ENCODE data around the gene TOMM70.

Gene TOMM70

DNA sequence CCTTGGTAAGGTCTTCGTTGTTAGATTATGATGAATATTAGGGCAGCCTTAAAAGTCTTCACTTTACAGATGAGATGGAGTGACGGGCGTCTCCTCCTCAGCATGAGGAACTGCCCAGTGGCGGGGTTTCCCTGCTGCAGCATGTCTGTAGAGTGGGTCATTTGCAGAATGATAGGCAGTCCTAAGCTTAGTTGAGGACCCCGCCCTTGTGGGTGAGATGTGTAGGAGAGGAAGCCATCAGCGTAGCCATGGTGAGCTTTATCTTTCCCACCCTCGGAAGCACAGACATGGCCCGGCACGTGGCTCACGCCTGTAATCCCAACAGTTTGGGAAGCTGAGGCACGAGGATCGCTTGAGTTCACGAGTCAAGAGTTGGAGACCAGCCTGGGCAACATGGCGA lies 65.5 kb downstream of the TOMM70 start:
- Histone ChIP-seq H3K4ac (ENCODE audit: low read depth, low read length) (no peak overlapping the region), H3K9ac (ENCODE audit: low read length) (peak overlapping the region; percentile 80), H3K4me3 (ENCODE audit: low read length) (no peak overlapping the region), H3K79me2 (ENCODE audit: control insufficient read depth, insufficient read depth, low read length) (no peaks in the 10 kb centered on the region), H3K4me1 (ENCODE audit: control insufficient read depth, low read depth, low read length) (peaks cover 2% of the 10 kb centered on the region), H3K23ac (ENCODE audit: low read length) (no peak overlapping the region), H3K56ac (ENCODE audit: low read length) (peak overlapping the region; percentile 88), H2BK15ac (replicated peaks; ENCODE audit: low read depth) (no peak overlapping the region), H3K27ac (ENCODE audit: low read depth, low read length) (no peak overlapping the region), H4K8ac (ENCODE audit: low read depth, low read length) (no peak overlapping the region), H3K27me3 (ENCODE audit: insufficient read depth, low read length, poor library complexity) (no peaks in the 10 kb centered on the region), H3K18ac (ENCODE audit: low read length) (no peak overlapping the region), H2AK5ac (ENCODE audit: low read length) (no peak overlapping the region), H2BK5ac (ENCODE audit: low read length) (no peak overlapping the region), H4K5ac (ENCODE audit: low read length) (no peak overlapping the region), H3K36me3 (ENCODE audit: control insufficient read depth, insufficient read depth, low read length) (no peaks in the 10 kb centered on the region), H3K79me1 (ENCODE audit: low read length) (no peaks in the 10 kb centered on the region), H2BK120ac (ENCODE audit: low read depth, low read length) (no peak overlapping the region), H3K4me2 (ENCODE audit: low read length) (peak overlapping the region; percentile 75)
- WGBS (ENCODE audit: extremely low coverage, insufficient coverage, low lambda C conversion rate) = no CpG with 5 or more reads among the region's 14 CpGs
- peak; percentile 71 for DNase-seq

DNA sequence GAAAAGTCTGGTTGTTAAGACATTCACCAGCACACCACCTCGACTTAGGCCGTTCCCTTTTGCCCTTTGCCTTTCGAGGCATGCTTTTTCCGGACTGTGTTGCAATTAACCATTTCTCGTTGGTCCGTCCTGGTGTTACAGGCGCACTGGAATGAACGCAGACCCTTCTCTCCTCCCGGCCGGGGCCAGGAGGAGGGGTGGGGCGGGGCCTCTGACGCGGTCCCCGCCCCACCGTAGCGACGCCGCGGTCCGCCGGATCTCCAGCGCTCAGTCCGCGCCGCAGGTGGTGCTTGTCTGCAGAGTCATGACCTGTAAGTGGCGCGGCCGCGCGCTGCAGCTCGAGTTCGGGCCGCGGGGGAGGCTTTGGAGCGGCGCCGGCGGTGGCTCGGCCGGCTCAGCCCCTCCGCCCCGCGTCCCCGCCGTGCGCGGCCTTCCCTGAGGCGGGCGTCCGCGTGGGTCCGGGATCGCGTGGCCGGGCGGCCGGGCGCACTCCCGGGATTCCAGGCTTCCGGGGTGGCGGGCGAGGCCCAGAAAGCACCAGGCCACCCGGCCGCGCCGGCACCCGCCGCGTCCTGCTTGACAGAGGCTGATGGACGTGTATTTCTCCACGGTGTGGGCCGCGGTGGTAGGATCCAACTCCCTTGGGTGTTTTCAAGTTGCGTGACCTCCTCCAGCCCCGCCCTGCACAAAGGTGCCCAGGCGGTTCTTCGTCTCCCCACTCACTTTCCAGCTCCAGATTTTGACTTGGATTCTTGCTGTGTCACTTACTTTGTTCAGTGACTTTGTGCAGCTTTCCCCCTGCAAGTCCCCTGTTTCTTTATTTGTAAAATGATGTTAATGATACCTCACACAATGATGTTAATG lies 66.2 kb downstream of the TOMM70 start, which contains the start of gene NIT2:
TSS of gene NIT2 (plus strand) at position 270 of the 864 bp plus-strand sequence. CDS start at position 305, 35 bp downstream.
- H3K23ac ChIP-seq (ENCODE audit: low read length) = peak within 1 kb of the TSS; percentile 75
- peak; percentile 96 for DNase-seq
- no peak within 1 kb of the TSS for H2BK5ac ChIP-seq (ENCODE audit: low read length)
- no peaks in the 10 kb centered on the region for H3K36me3 ChIP-seq (ENCODE audit: control insufficient read depth, insufficient read depth, low read length)
- H3K4me3 ChIP-seq (ENCODE audit: low read length) = peak within 1 kb of the TSS; percentile 65
- no peaks in the 10 kb centered on the region for H3K79me2 ChIP-seq (ENCODE audit: control insufficient read depth, insufficient read depth, low read length)
- H3K9ac ChIP-seq (ENCODE audit: low read length) = peak within 1 kb of the TSS; percentile 80
- no peak within 1 kb of the TSS for H3K27ac ChIP-seq (ENCODE audit: low read depth, low read length)
- no peaks in the 10 kb centered on the region for H3K27me3 ChIP-seq (ENCODE audit: insufficient read depth, low read length, poor library complexity)
- H4K8ac ChIP-seq (ENCODE audit: low read depth, low read length) = no peak within 1 kb of the TSS
- H3K4ac ChIP-seq (ENCODE audit: low read depth, low read length) = peak within 1 kb of the TSS; percentile 77
- H3K4me1 ChIP-seq (ENCODE audit: control insufficient read depth, low read depth, low read length) = peaks cover 2% of the 10 kb centered on the region
- peak within 1 kb of the TSS; percentile 9 for H4K5ac ChIP-seq (ENCODE audit: low read length)
- peak within 1 kb of the TSS; percentile 73 for H2BK120ac ChIP-seq (ENCODE audit: low read depth, low read length)
- no peak within 1 kb of the TSS for H2AK5ac ChIP-seq (ENCODE audit: low read length)
- H3K18ac ChIP-seq (ENCODE audit: low read length) = peak within 1 kb of the TSS; percentile 84
- peak within 1 kb of the TSS; percentile 90 for H3K56ac ChIP-seq (ENCODE audit: low read length)
- no CpG with 5 or more reads among the region's 77 CpGs for WGBS (ENCODE audit: extremely low coverage, insufficient coverage, low lambda C conversion rate)
- H3K79me1 ChIP-seq (ENCODE audit: low read length) = no peaks in the 10 kb centered on the region
- H3K4me2 ChIP-seq (ENCODE audit: low read length) = peak within 1 kb of the TSS; percentile 99
- no peak within 1 kb of the TSS for H2BK15ac ChIP-seq (replicated peaks; ENCODE audit: low read depth)

DNA sequence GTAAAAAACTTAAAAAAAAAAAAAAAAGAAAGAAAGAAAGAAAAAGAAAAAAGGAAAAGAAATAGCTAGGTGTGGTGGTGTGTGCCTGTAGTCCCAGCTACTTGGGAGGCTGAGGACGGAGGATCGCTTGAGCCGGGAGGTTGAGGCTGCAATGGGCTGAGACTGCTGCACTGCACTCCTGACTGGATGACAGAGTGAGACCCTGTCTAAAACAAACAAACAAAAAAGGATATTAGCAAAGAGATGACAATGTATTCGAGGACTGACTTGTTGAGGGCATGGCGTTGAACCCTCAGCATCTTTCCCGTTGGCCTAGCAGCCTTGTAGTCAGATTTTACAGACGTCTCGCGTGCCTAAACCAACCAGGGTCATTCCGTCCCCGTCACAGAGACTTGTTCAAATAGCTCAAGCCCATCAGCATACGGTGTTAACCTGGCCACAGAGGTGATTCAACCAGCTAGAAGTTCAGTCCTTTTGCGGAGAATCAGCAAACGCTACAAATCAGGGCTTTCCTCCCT lies 66.9 kb downstream of the TOMM70 start:
- peak overlapping the region; percentile 99 for H3K4me2 ChIP-seq (ENCODE audit: low read length)
- H3K23ac ChIP-seq (ENCODE audit: low read length) = no peak overlapping the region
- peak overlapping the region; percentile 90 for H3K56ac ChIP-seq (ENCODE audit: low read length)
- no peak overlapping the region for H2AK5ac ChIP-seq (ENCODE audit: low read length)
- peak overlapping the region; percentile 53 for H3K4me3 ChIP-seq (ENCODE audit: low read length)
- no peak overlapping the region for H2BK15ac ChIP-seq (replicated peaks; ENCODE audit: low read depth)
- no peak overlapping the region for H2BK120ac ChIP-seq (ENCODE audit: low read depth, low read length)
- H3K36me3 ChIP-seq (ENCODE audit: control insufficient read depth, insufficient read depth, low read length) = no peaks in the 10 kb centered on the region
- H2BK5ac ChIP-seq (ENCODE audit: low read length) = no peak overlapping the region
- no peak for DNase-seq
- H3K27me3 ChIP-seq (ENCODE audit: insufficient read depth, low read length, poor library complexity) = no peaks in the 10 kb centered on the region
- H3K18ac ChIP-seq (ENCODE audit: low read length) = no peak overlapping the region
- peaks cover 2% of the 10 kb centered on the region for H3K4me1 ChIP-seq (ENCODE audit: control insufficient read depth, low read depth, low read length)
- H3K27ac ChIP-seq (ENCODE audit: low read depth, low read length) = no peak overlapping the region
- peak overlapping the region; percentile 9 for H4K5ac ChIP-seq (ENCODE audit: low read length)
- no CpG with 5 or more reads among the region's 14 CpGs for WGBS (ENCODE audit: extremely low coverage, insufficient coverage, low lambda C conversion rate)
- no peaks in the 10 kb centered on the region for H3K79me2 ChIP-seq (ENCODE audit: control insufficient read depth, insufficient read depth, low read length)
- H3K79me1 ChIP-seq (ENCODE audit: low read length) = no peaks in the 10 kb centered on the region
- peak overlapping the region; percentile 75 for H3K9ac ChIP-seq (ENCODE audit: low read length)
- H3K4ac ChIP-seq (ENCODE audit: low read depth, low read length) = no peak overlapping the region
- H4K8ac ChIP-seq (ENCODE audit: low read depth, low read length) = no peak overlapping the region

DNA sequence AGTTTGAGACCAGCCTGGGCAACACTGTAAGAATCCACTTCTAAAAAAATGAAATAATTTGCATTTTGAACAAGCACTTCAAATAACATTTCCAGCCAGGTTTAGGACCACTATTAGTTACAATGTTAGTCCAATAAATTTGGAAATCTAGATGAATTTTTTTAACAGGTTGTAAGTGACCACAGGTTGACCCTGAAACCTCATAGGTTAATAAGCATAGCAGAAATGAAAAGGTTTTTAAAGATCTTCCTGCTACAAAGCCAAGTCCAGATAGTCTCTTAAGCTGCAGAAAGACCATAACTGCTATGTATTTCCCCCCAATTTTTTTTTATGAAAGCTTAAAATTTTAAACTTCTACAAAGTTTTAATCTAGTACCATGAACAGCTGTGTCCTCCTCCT lies 67.8 kb downstream of the TOMM70 start:
- Histone ChIP-seq H3K36me3 (ENCODE audit: control insufficient read depth, insufficient read depth, low read length) (no peaks in the 10 kb centered on the region), H2BK15ac (replicated peaks; ENCODE audit: low read depth) (no peak overlapping the region), H3K4ac (ENCODE audit: low read depth, low read length) (no peak overlapping the region), H3K79me1 (ENCODE audit: low read length) (no peaks in the 10 kb centered on the region), H3K79me2 (ENCODE audit: control insufficient read depth, insufficient read depth, low read length) (no peaks in the 10 kb centered on the region), H3K27ac (ENCODE audit: low read depth, low read length) (no peak overlapping the region), H3K56ac (ENCODE audit: low read length) (no peak overlapping the region), H4K5ac (ENCODE audit: low read length) (no peak overlapping the region), H2BK5ac (ENCODE audit: low read length) (no peak overlapping the region), H3K4me1 (ENCODE audit: control insufficient read depth, low read depth, low read length) (peaks cover 2% of the 10 kb centered on the region), H2AK5ac (ENCODE audit: low read length) (no peak overlapping the region), H3K27me3 (ENCODE audit: insufficient read depth, low read length, poor library complexity) (no peaks in the 10 kb centered on the region), H3K4me3 (ENCODE audit: low read length) (no peak overlapping the region), H3K23ac (ENCODE audit: low read length) (no peak overlapping the region), H2BK120ac (ENCODE audit: low read depth, low read length) (no peak overlapping the region), H3K18ac (ENCODE audit: low read length) (no peak overlapping the region), H3K4me2 (ENCODE audit: low read length) (no peak overlapping the region), H3K9ac (ENCODE audit: low read length) (no peak overlapping the region), H4K8ac (ENCODE audit: low read depth, low read length) (no peak overlapping the region)
- no peak for DNase-seq

DNA sequence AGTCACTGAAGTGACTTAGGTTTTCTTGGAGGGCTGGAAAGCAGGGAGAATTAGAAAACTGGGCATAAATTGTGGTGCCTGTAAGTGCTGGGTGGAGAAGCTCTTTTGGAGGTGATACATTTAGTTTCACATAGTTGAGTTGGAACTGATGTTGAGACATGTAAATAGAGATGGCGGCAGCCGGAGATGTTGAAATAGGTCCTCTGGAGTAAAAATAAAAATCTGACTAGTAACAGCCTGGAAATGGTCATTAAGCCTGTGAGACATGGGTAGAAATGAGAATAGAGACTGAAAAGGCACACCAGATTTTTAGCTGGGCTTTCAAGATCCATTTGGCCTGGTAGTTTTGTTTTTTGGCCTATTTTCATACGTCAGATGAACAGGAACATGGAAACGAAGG lies 69.2 kb downstream of the TOMM70 start:
- Histone ChIP-seq H3K18ac (ENCODE audit: low read length) (no peak overlapping the region), H2AK5ac (ENCODE audit: low read length) (no peak overlapping the region), H4K5ac (ENCODE audit: low read length) (no peak overlapping the region), H3K4me2 (ENCODE audit: low read length) (no peak overlapping the region), H3K36me3 (ENCODE audit: control insufficient read depth, insufficient read depth, low read length) (no peaks in the 10 kb centered on the region), H2BK15ac (replicated peaks; ENCODE audit: low read depth) (no peak overlapping the region), H3K4ac (ENCODE audit: low read depth, low read length) (no peak overlapping the region), H2BK120ac (ENCODE audit: low read depth, low read length) (no peak overlapping the region), H3K27me3 (ENCODE audit: insufficient read depth, low read length, poor library complexity) (no peaks in the 10 kb centered on the region), H3K27ac (ENCODE audit: low read depth, low read length) (no peak overlapping the region), H3K79me1 (ENCODE audit: low read length) (no peaks in the 10 kb centered on the region), H4K8ac (ENCODE audit: low read depth, low read length) (no peak overlapping the region), H3K79me2 (ENCODE audit: control insufficient read depth, insufficient read depth, low read length) (no peaks in the 10 kb centered on the region), H3K9ac (ENCODE audit: low read length) (no peak overlapping the region), H3K56ac (ENCODE audit: low read length) (no peak overlapping the region), H3K4me1 (ENCODE audit: control insufficient read depth, low read depth, low read length) (peaks cover 2% of the 10 kb centered on the region), H3K4me3 (ENCODE audit: low read length) (no peak overlapping the region), H3K23ac (ENCODE audit: low read length) (no peak overlapping the region), H2BK5ac (ENCODE audit: low read length) (no peak overlapping the region)
- WGBS (ENCODE audit: extremely low coverage, insufficient coverage, low lambda C conversion rate) = no CpG with 5 or more reads among the region's 4 CpGs
- no peak for DNase-seq
